Measurements from ENCODE around the gene MRPS18B.
"Not testable (repeated sequence)": the region's sequence is repeated elsewhere in the genome, so short reads cannot be mapped to it uniquely, and the experiment has no call there.

Gene MRPS18B

GRCh38 chr6:30591008-30591407 is 26.6 kb upstream of the MRPS18B start:
- in situ Hi-C loops (cut with MboI; ENCODE audit: low sequenced_read_pairs, unreplicated experiment): no loop called here
- DNase-seq (ENCODE audit: low spot score): no peak

GRCh38 chr6:30592287-30592686 is 25.4 kb upstream of the MRPS18B start:
- DNase-seq (ENCODE audit: low spot score): no peak
- in situ Hi-C loops (cut with MboI; ENCODE audit: low sequenced_read_pairs, unreplicated experiment): no loop called here
- TF ChIP-seq CTCF (IDR thresholded peaks at IDR 0.05; ENCODE audit: borderline replicate concordance, control extremely low read depth, extremely low read depth, insufficient read depth, missing control alignments): no peak

More at GRCh38 chr6:30591008-30591407, 26.6 kb upstream of the MRPS18B start:
- no peak for TF ChIP-seq CTCF (IDR thresholded peaks at IDR 0.05; ENCODE audit: borderline replicate concordance, control extremely low read depth, extremely low read depth, insufficient read depth, missing control alignments)

GRCh38 chr6:30597315-30598144 is 20.1 kb upstream of the MRPS18B start:
- DNase-seq (ENCODE audit: low spot score): peak; percentile 82
- peak; percentile 81 for TF ChIP-seq CTCF (IDR thresholded peaks at IDR 0.05; ENCODE audit: borderline replicate concordance, control extremely low read depth, extremely low read depth, insufficient read depth, missing control alignments)
- in situ Hi-C loops (cut with MboI; ENCODE audit: low sequenced_read_pairs, unreplicated experiment): not testable (repeated sequence)

- DNase-seq (ENCODE audit: low spot score): no peak
- in situ Hi-C loops (cut with MboI; ENCODE audit: low sequenced_read_pairs, unreplicated experiment): no loop called here
These were observed 18.6 kb upstream of the MRPS18B start for GRCh38 chr6:30598912-30599624.

GRCh38 chr6:30599625-30600324 is 17.9 kb upstream of the MRPS18B start:
- in situ Hi-C loops (cut with MboI; ENCODE audit: low sequenced_read_pairs, unreplicated experiment): no loop called here
- no peak for TF ChIP-seq CTCF (IDR thresholded peaks at IDR 0.05; ENCODE audit: borderline replicate concordance, control extremely low read depth, extremely low read depth, insufficient read depth, missing control alignments)
- DNase-seq (ENCODE audit: low spot score): no peak

More at GRCh38 chr6:30598912-30599624, 18.6 kb upstream of the MRPS18B start:
- no peak for TF ChIP-seq CTCF (IDR thresholded peaks at IDR 0.05; ENCODE audit: borderline replicate concordance, control extremely low read depth, extremely low read depth, insufficient read depth, missing control alignments)

- in situ Hi-C loops (cut with MboI; ENCODE audit: low sequenced_read_pairs, unreplicated experiment): no loop called here
- DNase-seq (ENCODE audit: low spot score): no peak
- TF ChIP-seq CTCF (IDR thresholded peaks at IDR 0.05; ENCODE audit: borderline replicate concordance, control extremely low read depth, extremely low read depth, insufficient read depth, missing control alignments): no peak
These were observed 17.1 kb upstream of the MRPS18B start for GRCh38 chr6:30600451-30600961.
